Activated CD4-positive, alpha-beta T cell treated with anti-CD3 and anti-CD28 coated beads for 48 hours (primary cell): Measurements from ENCODE around the gene ATP6V1B1.
A peak's percentile ranks its signal among the peaks of the same experiment; 100 is the strongest.

ENCODE experiments used
- DNase-seq: peaks from one replicate; pipeline ENCODE4 v3.0.0-alpha.2; 2020

Gene ATP6V1B1

DNA sequence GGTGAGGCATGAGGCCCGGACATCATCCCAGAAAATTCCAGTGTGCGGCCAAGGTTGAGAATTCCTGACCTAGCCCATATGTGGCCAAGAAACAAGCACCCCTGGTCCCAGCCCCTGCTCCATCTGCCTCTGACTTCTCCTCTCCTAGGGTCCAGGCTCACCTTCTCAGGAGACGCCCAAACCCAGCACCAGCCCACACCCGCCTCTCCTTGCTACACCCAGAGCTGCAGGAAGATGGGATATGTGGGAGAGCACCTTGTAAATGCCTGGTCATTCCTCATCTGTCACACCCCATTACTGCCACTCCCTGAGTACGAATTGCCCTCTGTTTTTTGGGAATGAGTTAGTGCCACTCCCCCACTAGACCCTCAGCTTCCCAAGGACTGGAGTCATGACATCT is 7.3 kb upstream of the ATP6V1B1 start:
- DNase-seq = no peak

DNA sequence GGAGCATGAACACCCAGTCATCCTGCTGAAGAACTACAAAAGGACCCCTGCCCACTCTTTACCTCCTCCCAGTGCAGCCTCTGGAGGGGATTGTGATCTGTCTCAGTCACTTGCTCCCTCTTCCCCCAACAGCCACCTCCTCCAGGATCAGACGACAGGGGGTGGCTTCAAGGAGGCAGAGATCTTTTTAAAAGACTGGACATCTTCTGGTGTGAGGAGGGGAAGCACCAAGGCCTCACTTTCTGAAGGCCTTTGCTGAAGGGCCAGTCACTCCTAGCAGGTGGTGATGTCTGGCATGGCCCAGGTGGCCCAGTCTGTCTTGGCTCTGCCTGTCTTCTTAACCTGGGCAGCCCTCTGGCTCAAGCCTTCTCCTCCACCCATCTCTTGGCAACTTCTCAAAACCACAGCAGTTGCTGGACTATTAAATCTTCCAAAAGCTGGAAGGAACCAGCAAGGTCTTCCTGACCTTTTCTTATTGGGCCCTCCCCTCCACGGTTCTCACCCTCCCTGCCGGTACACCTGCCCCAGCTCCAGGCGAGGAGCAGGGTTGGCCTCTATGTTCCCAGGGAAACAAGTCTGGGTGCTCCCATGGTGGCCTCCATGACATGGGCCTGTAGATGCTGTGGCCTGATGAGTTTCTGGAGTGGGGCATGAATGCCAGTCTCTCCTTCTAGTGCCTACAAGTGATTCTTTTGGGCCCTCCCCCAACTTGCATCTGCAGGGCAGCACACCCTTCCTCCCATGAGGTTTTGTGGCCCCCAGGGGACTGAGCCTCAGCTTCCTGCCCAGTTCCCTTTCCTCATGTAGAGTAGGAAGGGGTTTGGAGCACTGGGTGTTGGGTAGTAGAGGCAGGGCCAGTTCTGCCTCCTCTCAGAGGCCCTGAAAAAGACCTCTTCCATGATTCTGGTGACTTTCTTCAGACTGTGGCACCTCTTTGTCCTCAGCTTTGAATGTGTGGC is 5.0 kb upstream of the ATP6V1B1 start:
- no peak for DNase-seq

DNA sequence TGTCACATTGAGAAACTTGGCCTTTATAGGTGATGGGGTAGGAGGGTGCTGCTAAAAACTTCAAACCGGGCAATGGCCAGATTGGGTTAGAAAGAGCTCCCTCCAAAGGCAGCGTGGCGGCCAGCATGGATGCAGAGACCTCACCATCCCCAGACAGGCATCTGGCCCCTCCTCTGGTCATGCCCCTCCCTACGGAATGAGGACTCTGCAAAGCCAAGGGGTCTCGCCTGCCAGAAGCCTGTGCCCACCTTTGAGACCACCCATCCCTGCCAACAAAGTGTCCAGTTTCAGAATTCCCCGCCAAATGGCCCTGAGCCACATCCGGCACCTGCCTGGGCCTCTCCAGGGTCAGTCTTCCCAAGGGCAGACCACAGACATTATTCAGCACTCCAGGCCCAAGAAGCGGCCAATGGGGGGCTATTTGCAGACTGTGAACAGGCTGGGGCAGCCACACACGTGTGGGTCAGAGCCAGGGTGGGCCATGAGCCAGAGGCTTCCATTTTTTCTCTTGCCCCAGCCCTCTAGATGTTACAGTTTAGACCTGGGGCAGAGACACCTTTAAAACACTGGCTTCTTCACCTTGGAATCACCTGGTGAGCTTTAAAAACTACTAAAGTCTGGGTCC is 4.2 kb upstream of the ATP6V1B1 start:
- no peak for DNase-seq

DNA sequence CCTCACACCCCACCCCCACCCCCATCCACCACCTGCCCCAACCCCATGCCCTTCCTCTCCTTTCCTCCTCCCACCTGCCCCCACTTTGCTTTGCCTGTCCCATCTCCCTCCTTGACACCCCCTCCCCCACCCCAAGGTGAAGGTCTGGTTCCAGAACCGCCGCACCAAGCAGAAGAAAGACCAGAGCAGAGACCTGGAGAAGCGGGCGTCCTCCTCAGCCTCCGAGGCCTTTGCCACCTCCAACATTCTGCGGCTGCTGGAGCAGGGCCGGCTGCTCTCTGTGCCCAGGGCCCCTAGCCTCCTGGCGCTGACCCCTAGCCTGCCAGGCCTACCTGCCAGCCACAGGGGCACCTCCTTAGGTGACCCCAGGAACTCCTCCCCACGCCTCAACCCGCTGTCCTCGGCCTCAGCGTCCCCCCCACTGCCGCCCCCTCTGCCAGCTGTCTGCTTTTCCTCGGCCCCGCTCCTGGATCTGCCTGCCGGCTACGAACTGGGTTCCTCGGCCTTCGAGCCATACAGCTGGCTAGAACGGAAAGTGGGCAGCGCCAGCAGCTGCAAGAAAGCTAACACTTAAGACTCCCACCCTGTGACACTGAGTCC is 3.0 kb upstream of the ATP6V1B1 start:
- no peak for DNase-seq

DNA sequence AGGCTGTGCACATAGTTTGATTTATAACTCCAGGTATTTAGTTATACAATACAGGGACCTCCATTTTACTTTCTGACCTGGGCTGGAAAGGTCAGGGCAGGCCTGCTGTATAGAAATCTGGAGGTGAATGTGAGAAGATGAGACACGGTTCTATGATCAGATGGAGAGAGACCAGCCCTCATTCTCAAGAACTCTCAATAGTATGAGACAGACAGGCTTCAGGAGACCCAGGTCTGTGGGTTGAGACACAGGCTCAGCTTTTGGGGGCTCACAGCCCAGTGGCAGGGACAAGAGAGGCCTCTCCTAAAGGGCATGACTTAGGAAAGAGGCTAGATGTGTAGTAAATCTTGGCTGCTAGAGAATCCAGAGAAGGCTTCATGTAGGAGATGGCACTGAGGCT is 719 bp upstream of the ATP6V1B1 start:
- no peak for DNase-seq

DNA sequence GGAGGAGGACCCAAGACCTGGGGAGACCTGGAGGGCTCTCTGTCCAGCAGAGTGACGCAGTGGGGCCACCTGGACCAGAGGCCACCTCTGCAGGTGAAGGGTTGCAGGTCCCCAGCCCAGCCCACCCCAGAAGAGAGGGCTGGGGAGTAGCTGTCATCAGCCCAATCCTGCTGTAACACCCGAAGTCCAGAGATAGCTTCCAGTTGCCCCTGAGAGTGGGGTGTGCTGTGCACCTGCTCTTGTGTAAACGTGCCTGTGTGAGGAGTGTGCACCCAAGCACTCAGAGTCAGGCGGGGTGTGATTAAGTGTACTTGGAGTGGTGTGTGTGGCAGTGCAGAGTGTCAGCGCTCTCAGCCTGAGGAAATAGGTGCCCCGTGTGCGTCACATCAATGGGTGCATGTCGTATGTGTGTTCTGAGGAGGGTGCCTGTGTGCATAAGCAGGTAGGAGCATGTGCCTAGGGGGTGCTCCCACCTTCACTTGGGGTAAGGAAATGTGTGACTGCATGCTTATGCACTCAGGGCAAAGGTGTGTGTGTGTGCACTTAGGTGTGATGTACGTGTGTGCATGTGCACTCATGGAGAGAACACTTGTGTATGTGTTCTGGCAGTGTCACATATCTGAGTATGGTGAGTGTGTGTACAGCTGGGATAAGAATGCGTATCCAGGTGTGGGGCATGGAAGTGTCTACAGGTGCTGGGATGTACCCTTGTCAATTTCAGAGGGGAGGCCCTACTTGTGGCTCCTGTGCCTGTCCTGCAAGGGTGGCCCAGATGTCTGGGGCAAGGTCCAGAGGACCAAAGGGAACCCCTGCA is 672 bp downstream of the ATP6V1B1 start:
- no peak for DNase-seq

DNA sequence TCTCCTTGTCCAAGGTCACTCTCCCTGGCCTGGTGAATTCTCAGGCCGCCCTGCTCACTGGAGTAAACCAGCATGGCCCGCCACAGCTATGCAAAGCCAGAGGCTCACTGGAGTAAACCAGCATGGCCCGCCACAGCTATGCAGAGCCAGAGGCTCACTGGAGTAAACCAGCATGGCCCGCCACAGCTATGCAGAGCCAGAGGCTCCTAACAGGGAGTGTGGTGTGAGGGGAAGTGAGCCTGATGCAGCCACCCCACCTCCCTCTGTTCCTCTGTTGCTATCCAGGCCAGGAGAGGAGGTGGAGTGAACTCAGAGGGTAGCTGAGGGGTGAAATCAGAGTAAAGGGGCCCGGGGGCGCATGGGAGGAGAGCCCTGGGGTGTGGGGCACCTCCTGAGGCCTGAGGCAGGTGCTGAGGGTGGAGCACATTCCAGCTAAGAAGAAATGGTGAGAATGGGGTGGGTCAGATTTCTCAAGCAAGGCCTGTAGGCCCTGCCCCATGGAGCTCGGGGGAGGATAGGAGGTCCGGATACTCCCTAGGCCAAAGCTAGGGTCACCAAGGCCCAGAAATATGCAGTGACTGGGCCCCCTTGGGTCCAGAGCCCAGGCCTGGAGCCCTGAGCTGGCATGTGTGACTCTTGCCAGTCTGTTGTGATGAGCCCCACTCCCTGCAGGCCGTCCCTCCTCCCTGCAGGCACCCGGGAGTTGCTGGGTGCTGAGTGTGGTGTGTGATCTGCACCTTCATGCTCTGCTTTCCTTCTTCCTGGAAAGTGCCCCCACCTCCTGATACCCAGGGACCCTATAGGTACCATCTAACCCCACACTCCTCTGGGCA is 1.5 kb downstream of the ATP6V1B1 start:
- no peak for DNase-seq

DNA sequence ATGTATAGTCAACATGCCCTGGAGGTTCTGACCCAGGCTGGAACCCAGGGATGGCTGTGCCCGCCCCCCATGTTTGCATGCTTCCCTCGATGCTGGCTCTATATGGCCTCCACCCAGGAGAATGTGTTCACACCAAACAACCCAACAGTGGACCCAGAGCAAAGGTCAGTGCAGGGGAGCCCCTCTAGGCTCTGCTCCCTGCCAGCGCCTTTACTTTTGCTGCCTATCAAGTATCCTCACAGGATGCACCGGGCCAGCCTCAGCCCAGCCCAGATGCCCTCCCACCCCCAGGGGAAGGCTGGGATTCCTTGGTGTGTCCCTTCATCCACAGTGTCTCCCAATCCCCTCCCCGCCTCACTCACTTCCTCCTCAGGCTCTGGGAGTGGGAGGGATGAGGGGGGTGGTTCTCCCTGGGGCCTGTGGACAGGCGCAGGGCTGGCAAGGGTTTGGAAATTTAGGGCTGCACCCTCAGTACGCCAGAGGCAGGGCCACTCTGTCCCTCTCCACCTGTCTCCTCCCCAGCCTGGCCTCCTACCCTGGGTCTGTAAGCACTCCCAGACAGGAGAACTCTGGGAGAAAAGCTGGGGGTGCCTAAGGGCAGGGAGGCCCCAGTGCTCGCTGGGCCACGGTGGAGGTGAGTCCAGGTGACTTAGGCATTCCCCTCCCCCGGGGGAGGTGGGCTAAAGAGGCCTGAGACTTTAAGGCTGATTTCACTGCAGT is 2.3 kb downstream of the ATP6V1B1 start:
- DNase-seq = no peak

DNA sequence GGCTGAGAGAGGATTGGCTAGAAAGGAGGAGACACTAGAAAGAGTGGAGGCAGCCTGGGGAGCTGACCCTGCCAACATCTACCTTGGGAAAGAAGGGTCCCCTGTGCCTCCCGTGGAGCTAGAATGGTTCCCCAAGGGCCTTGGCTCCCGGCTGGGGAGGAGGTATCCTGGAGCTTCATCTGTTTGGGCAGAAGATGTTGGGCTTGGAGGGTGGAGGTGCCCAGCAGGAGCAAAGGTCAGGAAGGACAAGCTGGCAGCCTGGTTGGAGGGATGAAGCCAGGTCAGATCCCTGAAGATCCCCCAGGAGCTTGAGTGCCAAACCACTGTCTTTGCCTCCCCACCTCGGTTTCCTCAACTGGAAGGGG is 2.9 kb downstream of the ATP6V1B1 start:
- DNase-seq = no peak

DNA sequence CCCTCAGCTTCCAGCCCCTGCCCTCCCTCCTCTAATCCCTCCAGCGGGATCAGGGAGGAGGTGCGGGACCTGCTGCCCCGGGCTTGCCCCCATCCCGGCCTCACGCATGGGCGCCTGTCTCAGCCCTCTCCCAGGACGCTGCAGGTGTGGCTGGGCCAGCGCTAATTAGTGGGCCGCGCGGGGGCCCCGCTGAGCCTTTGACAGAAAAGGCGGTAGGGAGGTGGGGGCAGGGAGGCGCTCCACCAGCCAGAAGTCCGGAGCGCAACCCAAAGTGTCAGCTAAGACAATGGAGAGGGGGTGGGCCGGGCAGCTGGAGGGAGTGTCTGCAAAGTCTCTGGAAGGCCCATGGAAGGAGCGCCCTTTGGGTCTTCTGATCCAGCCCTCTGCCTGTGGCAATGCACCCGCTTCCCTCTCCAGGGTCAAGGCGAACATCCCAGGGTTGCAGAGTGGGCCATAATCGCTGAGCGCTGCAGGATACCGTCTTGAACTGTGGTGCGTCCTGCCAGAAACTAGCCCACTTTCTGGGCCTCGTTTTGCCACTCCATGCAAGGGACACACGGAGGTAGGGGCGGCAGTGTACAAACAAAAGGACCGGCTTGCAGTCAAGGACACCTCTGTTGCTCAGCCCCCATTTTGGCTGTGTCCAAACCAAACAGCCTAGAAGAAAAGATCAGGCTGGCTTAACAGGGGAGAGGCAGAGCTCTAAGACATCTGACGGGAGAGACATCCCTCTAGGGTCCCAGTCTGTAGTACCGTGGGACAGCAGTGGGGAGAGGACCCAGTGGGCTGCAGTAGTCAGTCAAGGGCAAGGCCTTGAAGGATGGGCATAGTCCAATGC is 3.5 kb downstream of the ATP6V1B1 start:
- no peak for DNase-seq

DNA sequence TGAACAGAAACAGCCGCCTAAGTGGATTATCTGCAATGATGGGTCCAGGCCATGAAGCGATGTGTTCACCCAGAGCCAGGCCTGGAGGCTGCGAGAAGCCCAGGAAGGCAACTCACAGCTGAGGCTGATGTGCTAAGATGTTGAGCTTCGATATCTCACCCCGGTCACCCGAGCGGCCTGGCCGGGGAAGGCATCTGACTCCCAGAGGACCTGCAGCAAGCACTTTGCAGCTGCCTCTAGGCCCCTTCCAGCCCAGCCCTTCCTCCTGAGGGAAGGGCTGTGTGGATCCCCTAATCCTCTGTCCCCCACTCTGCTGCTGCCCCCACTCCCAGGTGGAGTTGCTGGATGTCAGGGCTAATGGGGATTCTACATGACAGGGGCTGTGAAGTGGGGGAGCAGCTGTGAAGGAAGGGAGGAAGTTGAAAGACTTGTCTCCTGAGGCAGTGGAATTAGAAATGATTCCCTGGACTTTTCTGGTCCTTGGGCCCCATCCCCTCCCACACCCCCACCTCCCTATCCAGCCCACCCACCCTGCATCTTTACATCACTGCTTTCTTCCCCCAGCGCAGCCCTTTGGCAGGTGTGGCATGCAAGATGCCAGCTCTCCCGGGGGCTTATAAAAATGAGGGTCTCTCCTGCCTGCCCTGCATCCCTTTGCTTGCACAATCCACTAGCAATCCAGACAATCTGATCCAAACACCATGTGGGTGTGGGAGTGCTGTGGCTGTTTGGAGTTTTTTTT is 4.3 kb downstream of the ATP6V1B1 start:
- DNase-seq = no peak

DNA sequence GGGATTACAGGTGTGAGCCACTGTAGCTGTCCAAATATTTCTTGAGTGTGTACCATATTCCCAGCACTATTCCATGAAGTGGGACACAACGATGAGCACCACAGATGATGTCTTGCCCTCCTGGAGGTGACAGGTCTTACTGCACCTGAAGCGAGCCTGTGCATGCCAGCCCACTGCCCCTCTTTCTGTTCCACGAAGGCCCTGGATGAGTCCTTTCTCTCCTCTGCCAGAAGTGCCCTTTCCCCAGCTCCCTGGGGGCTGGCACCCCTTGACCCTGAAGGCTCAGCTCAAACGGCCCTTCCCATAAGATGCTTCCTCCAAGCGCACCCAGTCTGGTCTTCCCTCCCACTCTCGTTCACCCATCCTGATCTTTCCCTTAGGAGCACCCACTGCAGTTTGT is 5.5 kb downstream of the ATP6V1B1 start:
- DNase-seq = no peak

DNA sequence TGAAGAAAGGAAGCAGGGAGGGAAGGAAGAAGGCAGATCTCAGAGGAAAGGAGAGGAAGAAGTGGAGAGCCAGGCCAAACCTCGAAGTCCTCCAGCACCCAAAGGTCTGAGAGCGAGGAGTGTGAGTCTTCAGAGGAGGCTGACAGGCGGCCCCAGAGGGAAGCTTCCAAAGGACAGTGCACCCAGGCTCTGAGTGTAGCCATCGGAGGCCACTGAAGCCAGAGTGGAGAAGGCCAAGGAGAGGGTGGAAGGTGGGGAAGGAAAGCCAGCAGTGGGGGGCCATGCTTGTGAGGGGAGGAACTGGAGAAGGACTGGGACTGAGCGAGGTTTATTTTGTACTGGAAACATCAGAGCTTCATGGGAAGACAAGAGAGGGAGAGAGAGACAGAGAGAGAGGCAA is 6.0 kb downstream of the ATP6V1B1 start:
- DNase-seq = no peak

DNA sequence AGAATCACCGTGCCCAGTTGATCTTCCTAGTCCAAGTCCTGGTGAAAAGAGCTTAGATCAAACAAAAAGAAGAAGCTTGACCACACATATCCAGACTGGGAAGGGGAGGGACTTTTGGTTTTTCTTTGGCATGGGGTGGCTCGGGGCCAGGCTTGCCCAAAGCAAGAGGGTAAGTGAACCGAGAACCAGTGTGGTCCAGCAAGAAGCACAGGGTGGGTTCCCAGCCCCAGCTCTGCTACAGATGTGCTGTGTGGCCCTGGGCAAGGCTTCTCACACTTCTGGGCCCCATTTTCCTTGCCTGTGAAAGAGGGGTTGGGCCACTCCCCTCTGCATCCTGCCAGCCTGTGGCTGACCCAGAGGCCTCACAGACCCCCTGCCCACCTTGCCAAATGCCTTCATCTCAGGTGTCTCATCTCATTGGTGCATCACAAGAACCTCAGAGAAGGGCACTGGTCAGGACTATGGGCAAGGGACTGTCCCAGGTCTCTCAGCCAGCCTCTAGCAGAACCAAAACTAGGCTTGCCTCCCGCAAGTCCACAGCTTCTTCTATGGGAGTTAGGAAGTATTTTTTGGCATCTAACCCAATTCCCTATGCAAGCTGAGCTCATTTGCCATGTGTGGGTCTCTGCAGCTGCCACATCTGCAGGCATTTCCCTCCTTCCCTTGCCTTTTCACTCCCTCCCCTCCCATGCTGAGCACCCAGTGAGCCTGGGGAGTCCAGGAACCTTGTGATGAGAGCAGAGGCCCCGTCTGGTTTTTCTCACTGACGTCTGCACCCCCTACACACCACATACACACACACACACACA is 6.9 kb downstream of the ATP6V1B1 start:
- DNase-seq = no peak

DNA sequence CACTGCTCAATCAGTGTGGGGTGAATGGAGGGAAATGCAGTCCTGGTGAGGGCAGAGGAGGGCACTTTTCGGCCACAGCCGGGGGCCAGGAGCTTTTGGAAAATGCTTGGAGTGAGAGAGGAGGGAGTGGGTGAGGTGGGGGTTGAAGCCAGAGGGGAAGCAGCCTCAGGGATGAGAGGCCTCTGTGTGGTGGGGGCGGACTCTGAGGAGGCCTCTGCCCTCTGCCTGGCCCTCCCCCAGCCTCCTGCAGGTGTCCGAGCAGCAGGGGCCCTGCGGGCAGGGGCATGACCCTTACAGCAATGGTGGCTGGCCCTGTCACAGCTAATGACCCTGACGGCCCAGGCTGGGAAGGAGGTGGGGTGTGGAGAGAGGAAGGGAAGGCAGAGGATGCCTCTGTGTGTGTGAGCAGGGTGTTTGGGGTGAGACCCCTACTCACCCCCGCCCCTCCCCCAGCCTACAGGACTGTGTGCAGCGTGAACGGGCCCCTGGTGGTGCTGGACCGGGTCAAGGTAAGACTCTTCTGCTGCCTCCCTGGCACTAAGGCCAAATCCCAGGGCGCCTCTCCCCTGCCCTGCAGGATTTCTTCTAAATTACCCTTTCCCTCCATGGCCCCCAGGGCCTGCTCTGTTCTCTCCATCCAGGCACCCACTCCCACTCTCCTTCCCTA is 7.6 kb downstream of the ATP6V1B1 start:
- DNase-seq = no peak

DNA sequence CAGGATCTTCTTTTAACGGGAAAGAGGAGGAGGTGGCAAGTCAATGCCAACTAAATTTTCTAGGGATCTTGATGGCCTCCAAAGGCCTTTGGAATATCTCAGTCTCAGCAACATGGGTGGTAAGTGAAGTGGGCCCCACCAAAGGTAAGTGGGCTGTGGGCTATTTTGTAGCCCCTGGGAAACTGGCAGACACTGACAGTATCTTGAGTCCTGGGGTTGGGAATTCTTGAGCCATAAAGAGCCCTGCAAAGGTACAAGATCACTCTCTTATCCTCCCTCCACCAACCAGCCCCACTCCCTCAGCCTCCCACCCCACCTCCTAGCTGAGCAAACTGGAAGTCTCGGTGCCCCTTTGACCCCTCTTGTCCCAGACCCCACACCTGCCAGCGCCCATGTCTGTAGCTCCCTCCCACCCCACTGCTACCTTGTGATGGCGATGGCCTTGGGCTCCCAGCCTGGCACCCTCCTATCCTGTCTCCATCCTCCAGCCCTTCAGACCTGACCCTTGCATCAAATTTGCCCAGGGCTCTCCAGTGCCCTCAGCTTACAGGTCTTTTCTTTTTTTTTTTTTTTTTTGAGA is 8.5 kb downstream of the ATP6V1B1 start:
- DNase-seq = no peak

DNA sequence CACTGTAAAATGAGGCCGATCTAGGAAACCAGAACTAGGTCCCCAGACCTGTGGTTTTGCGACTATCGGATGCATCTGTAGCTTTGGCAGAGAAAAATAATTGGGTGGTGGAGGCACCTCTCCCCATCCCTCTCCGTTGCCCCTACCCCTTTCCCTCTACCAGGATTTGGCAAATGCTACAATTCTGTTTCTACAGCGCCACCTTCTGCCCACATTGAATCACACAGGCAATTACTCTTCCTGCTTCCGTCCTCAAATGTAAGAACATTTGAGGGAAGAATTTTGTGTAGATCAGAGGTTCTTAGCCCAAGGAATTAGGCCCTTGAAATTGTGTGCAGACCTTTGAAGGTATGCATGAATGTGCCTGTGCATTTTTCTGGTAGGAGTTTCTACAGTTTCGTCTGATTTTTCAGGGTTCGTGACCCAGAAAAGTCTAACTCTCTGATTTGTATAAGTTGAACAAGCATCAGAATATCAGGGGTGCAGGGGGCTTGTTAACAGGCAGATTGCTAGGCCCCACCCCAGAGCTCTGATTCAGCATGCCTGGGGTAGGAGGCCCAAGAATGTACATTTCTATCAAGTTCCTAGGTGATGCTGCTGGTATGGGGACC is 11.2 kb downstream of the ATP6V1B1 start:
- peak; percentile 64 for DNase-seq
